ENCODE measurements around the gene GPR25.

The GPR25 gene

DNA sequence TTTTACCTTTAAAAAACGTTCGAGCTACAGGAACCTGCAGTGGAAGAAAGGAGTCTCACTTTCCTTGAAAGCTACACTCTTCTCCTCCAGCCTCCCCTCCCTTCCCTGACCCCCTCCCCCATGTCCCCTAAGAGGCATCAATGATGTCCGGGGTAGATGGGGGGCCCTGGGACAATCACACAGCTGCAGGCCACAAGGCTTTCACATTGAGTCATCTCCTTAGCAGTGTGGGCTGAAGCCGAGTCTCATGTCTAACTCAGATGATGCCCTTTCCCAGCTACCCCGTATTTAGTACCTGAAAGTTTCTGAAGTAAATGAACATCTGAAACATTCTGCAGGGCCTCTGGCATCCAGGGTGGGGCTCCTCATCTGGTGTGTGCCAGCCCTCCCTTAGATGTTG, 6.3 kb upstream of the GPR25 start:
- Histone ChIP-seq H3K79me2 (ENCODE audit: insufficient read depth, low read length) (no peaks in the 10 kb centered on the region), H3K36me3 (ENCODE audit: low read length) (no peaks in the 10 kb centered on the region), H2AFZ (ENCODE audit: low read depth, low read length, severe bottlenecking) (no peak overlapping the region), H4K20me1 (ENCODE audit: low read depth, low read length) (no peaks in the 10 kb centered on the region), H3K27ac (ENCODE audit: low read depth, low read length) (no peak overlapping the region), H3K9me3 (ENCODE audit: insufficient read depth, low read length) (no peaks in the 10 kb centered on the region), H3K4me3 (ENCODE audit: insufficient read depth, low read length, poor library complexity, severe bottlenecking) (no peak overlapping the region), H3K9ac (ENCODE audit: low read length) (no peak overlapping the region), H3F3A (ENCODE audit: insufficient read depth) (no peaks in the 10 kb centered on the region), H3K9me2 (replicated peaks; ENCODE audit: insufficient read depth, low read length) (no peaks in the 10 kb centered on the region), H3K27me3 (ENCODE audit: low read length) (no peaks in the 10 kb centered on the region), H3K4me2 (ENCODE audit: low read depth, low read length, poor library complexity, severe bottlenecking) (no peak overlapping the region)
- TF ChIP-seq, protein P1, sequence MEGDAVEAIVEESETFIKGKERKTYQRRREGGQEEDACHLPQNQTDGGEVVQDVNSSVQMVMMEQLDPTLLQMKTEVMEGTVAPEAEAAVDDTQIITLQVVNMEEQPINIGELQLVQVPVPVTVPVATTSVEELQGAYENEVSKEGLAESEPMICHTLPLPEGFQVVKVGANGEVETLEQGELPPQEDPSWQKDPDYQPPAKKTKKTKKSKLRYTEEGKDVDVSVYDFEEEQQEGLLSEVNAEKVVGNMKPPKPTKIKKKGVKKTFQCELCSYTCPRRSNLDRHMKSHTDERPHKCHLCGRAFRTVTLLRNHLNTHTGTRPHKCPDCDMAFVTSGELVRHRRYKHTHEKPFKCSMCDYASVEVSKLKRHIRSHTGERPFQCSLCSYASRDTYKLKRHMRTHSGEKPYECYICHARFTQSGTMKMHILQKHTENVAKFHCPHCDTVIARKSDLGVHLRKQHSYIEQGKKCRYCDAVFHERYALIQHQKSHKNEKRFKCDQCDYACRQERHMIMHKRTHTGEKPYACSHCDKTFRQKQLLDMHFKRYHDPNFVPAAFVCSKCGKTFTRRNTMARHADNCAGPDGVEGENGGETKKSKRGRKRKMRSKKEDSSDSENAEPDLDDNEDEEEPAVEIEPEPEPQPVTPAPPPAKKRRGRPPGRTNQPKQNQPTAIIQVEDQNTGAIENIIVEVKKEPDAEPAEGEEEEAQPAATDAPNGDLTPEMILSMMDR (IDR thresholded peaks at IDR 0.05; ENCODE audit: insufficient read depth, low read length, poor library complexity, severe bottlenecking), result no peak
- TF ChIP-seq EZH2phosphoT487 (conservative IDR thresholded peaks at IDR 0.05; ENCODE audit: low read length), result no peak

DNA sequence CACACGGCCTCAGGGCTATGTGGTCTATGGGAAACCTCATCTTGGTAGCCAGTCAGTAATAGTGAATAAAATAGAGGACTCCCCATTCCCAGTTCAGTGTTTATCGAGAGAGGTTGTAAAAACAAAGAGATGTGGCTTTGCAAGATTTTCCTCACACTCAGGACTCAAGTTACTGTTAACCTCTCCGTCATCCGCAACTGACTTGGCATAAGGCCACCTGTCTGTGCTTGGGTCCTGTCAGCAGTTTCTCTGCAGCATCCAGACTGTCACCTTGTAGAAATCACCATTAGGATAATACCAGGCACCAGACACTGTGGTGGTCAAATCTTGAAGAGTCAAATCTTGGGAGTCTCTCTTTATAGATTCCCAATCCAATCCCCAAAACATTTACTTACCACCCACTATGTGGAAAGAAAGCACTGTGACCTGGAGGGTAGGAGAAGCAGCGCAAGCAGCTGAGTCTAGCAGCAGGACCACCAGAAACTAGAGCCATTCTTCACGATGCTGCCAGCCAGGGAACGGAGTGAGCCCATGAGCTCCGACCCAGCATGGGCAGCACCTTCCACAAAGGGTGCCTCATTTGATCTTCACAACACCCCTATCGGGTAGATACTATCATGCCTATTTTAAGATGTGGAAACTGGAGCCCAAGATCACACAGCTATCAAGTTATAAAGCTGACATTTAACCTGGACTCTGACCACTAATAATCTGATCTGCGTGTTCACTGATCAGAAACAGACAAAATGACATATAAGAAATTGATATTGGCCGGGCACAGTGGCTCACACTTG, 5.6 kb upstream of the GPR25 start:
- H2AFZ ChIP-seq (ENCODE audit: low read depth, low read length, severe bottlenecking), result no peak overlapping the region
- H3K9ac ChIP-seq (ENCODE audit: low read length), result no peak overlapping the region
- H3K4me3 ChIP-seq (ENCODE audit: insufficient read depth, low read length, poor library complexity, severe bottlenecking), result no peak overlapping the region

DNA sequence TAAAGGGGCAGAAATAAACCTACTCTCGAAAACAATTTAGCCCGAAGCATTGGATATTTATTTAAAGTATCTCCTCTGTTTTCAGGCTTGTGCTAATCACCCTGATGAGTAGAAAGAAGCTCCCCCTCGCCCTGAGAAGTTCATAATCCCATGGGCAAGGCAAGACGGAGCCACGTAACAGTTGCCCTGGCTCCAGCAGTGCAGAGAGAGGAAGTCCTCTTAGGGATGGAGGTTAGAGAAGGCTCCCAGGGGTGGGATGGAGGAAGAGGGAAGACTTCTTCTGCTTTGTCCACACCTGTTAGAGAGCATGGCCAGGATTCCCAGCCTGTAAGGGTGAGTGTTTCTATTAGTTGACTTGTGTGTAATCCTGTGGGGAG, 3.4 kb upstream of the GPR25 start:
- H3K9me3 ChIP-seq (ENCODE audit: insufficient read depth, low read length), result no peaks in the 10 kb centered on the region
- no peak overlapping the region for H2AFZ ChIP-seq (ENCODE audit: low read depth, low read length, severe bottlenecking)
- no peak overlapping the region for H3K9ac ChIP-seq (ENCODE audit: low read length)
- no peaks in the 10 kb centered on the region for H3K36me3 ChIP-seq (ENCODE audit: low read length)
- no peak overlapping the region for H3K4me2 ChIP-seq (ENCODE audit: low read depth, low read length, poor library complexity, severe bottlenecking)
- no peaks in the 10 kb centered on the region for H3K9me2 ChIP-seq (replicated peaks; ENCODE audit: insufficient read depth, low read length)
- H4K20me1 ChIP-seq (ENCODE audit: low read depth, low read length), result no peaks in the 10 kb centered on the region
- no peak overlapping the region for H3K27ac ChIP-seq (ENCODE audit: low read depth, low read length)
- H3K4me3 ChIP-seq (ENCODE audit: insufficient read depth, low read length, poor library complexity, severe bottlenecking), result no peak overlapping the region
- no peaks in the 10 kb centered on the region for H3K27me3 ChIP-seq (ENCODE audit: low read length)
- TF ChIP-seq, protein P1 (IDR thresholded peaks at IDR 0.05; ENCODE audit: insufficient read depth, low read length, poor library complexity, severe bottlenecking), result no peak
- TF ChIP-seq EZH2phosphoT487 (conservative IDR thresholded peaks at IDR 0.05; ENCODE audit: low read length), result no peak
- H3K79me2 ChIP-seq (ENCODE audit: insufficient read depth, low read length), result no peaks in the 10 kb centered on the region
- no peaks in the 10 kb centered on the region for H3F3A ChIP-seq (ENCODE audit: insufficient read depth)

More for the DNA sequence above, 5.6 kb upstream of the GPR25 start:
- Histone ChIP-seq H3K27ac (ENCODE audit: low read depth, low read length) (no peak overlapping the region), H3F3A (ENCODE audit: insufficient read depth) (no peaks in the 10 kb centered on the region), H3K4me2 (ENCODE audit: low read depth, low read length, poor library complexity, severe bottlenecking) (no peak overlapping the region), H3K9me2 (replicated peaks; ENCODE audit: insufficient read depth, low read length) (no peaks in the 10 kb centered on the region), H3K79me2 (ENCODE audit: insufficient read depth, low read length) (no peaks in the 10 kb centered on the region), H4K20me1 (ENCODE audit: low read depth, low read length) (no peaks in the 10 kb centered on the region), H3K9me3 (ENCODE audit: insufficient read depth, low read length) (no peaks in the 10 kb centered on the region), H3K27me3 (ENCODE audit: low read length) (no peaks in the 10 kb centered on the region), H3K36me3 (ENCODE audit: low read length) (no peaks in the 10 kb centered on the region)
- TF ChIP-seq, protein P1 (IDR thresholded peaks at IDR 0.05; ENCODE audit: insufficient read depth, low read length, poor library complexity, severe bottlenecking), result no peak
- no peak for TF ChIP-seq EZH2phosphoT487 (conservative IDR thresholded peaks at IDR 0.05; ENCODE audit: low read length)

Measured in SU-DHL-6 (cell line).